ENCODE results near the gene SIT1. TPM values are rescaled to one million over a fixed set of nuclear protein-coding genes. Genes with fewer than 3 reads are reported as not detected.

Gene SIT1
- total RNA-seq, 1 experiment from 2014 or later = not detected

DNA sequence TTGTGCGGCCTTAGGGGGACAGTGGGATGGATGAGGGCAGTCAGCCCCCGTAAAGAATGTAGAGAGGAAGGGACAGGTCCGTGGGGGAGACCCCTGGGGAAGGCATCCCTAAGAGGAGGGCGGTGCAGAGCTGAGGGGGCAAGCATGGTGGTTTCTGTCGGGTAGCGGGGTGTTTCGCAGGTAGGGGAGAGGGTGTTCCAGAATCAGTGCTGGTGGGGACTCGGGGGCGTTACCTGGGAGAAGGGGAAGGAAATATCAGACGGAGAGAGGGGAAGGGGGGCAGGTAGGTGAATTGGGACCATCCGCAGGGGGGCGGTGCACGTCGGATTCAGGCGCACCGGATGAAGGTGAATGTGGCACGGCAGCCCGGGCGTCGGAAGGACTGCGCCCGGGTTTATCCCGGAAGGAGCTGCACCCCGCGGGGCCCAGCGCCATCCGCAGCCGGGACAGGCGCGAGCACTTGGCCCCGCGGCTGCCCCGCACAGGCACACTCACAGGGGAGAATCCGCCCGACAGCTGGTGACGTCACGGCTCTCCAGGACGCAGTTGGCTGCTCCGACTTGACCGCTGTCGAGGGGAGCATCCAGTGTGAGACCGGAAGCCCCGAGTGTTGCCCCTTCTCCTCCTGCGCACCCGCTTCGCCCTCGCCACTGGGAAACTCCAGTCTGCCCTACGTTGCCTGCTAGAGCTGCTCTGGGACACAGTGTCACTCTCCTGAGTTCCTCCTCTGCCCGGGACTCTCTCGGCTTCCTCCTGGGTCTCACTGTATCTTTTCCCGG lies 33.9 kb downstream of the SIT1 start:
- no peaks in the 10 kb centered on the region for H3K4me1 ChIP-seq (ENCODE audit: control insufficient read depth, insufficient read depth, low read length)
- POLR2A ChIA-PET = no interaction called here
- CTCF ChIA-PET = no interaction called here
- peaks cover 5% of the 10 kb centered on the region; the same call in 1 of the 2 replicates for H3K27me3 ChIP-seq (ENCODE audit: control insufficient read depth, insufficient read depth, low read length)
- H3K36me3 ChIP-seq (ENCODE audit: control insufficient read depth, insufficient read depth, low read length) = no peaks in the 10 kb centered on the region
- in situ Hi-C loops (cut with HindIII; ENCODE audit: low pct_unique_long_range_greater_than_20kb, low sequenced_read_pairs) = no loop called here
- intact Hi-C loops (cut with micrococcal nuclease; ENCODE audit: unreplicated experiment) = no loop called here
- no peaks in the 10 kb centered on the region for H3K9me3 ChIP-seq (ENCODE audit: control insufficient read depth, insufficient read depth, low read depth, low read length)
- DNase-seq (ENCODE audit: low read depth, low spot score) = no peak
- TF ChIP-seq, protein P1, sequence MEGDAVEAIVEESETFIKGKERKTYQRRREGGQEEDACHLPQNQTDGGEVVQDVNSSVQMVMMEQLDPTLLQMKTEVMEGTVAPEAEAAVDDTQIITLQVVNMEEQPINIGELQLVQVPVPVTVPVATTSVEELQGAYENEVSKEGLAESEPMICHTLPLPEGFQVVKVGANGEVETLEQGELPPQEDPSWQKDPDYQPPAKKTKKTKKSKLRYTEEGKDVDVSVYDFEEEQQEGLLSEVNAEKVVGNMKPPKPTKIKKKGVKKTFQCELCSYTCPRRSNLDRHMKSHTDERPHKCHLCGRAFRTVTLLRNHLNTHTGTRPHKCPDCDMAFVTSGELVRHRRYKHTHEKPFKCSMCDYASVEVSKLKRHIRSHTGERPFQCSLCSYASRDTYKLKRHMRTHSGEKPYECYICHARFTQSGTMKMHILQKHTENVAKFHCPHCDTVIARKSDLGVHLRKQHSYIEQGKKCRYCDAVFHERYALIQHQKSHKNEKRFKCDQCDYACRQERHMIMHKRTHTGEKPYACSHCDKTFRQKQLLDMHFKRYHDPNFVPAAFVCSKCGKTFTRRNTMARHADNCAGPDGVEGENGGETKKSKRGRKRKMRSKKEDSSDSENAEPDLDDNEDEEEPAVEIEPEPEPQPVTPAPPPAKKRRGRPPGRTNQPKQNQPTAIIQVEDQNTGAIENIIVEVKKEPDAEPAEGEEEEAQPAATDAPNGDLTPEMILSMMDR (IDR thresholded peaks at IDR 0.05) = no peak; the same call in 1 of the 2 replicates
- TF ChIP-seq, protein P2, sequence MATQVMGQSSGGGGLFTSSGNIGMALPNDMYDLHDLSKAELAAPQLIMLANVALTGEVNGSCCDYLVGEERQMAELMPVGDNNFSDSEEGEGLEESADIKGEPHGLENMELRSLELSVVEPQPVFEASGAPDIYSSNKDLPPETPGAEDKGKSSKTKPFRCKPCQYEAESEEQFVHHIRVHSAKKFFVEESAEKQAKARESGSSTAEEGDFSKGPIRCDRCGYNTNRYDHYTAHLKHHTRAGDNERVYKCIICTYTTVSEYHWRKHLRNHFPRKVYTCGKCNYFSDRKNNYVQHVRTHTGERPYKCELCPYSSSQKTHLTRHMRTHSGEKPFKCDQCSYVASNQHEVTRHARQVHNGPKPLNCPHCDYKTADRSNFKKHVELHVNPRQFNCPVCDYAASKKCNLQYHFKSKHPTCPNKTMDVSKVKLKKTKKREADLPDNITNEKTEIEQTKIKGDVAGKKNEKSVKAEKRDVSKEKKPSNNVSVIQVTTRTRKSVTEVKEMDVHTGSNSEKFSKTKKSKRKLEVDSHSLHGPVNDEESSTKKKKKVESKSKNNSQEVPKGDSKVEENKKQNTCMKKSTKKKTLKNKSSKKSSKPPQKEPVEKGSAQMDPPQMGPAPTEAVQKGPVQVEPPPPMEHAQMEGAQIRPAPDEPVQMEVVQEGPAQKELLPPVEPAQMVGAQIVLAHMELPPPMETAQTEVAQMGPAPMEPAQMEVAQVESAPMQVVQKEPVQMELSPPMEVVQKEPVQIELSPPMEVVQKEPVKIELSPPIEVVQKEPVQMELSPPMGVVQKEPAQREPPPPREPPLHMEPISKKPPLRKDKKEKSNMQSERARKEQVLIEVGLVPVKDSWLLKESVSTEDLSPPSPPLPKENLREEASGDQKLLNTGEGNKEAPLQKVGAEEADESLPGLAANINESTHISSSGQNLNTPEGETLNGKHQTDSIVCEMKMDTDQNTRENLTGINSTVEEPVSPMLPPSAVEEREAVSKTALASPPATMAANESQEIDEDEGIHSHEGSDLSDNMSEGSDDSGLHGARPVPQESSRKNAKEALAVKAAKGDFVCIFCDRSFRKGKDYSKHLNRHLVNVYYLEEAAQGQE (IDR thresholded peaks at IDR 0.05; ENCODE audit: insufficient read depth in 1 of 2, low read depth in 2 of 2, low read length in 1 of 2) = no peak
- TF ChIP-seq POLR2AphosphoS5 (IDR thresholded peaks at IDR 0.05; ENCODE audit: low read depth, low read length) (no peak), SIN3A (IDR thresholded peaks at IDR 0.05; ENCODE audit: borderline replicate concordance, insufficient read depth, low read depth, low read length) (no peak), TCF7L2 (IDR thresholded peaks at IDR 0.05; ENCODE audit: low read depth, low read length) (no peak)
- H3K4me3 ChIP-seq (ENCODE audit: low read depth in 2 of 2, low read length in 2 of 2) = peak overlapping the region; percentile 4 to 35; a peak in 3 of 4 replicates
- peak; percentile 58 for ATAC-seq
- no peak overlapping the region for H3K27ac ChIP-seq (ENCODE audit: low read length)
- BruUV-seq (replicated peaks) = no TSS peak

DNA sequence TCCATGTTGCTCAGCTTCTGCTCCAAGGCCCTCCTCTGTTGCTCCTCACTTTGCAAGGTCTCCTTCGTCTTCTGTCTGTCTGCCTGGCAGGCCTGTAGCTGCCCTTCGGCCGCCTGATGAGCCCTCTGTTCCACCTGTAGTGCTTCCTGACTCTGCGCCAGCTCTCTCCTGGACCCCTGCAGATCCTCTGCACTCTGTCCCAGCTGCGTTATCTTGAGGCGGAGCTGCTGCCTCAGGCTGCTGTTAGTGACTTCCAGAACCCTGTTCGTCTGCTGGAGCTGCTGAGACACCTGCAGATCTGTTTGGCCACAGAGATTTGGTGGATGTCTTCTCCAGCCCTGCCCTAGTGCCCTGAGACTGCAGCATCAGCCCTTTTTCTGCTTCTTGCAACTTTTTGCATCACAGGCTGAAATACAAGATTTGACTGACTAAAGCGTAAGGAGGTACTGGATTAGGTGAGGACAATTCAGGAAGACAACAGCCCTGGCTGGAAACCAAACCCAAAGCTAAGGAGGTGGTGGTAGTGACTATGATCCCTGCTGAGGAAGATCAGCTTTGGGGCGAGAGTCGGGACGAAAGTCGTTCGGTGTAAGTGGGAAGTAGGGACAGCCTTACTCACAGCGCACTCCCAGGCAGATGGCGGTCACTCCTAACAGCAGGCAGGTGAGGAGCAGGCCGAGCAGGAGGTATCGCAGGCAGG lies 34.6 kb downstream of the SIT1 start:
- no peak overlapping the region for H3K4me3 ChIP-seq (ENCODE audit: low read depth in 2 of 2, low read length in 2 of 2)
- in situ Hi-C loops (cut with HindIII; ENCODE audit: low pct_unique_long_range_greater_than_20kb, low sequenced_read_pairs) = no loop called here
- CTCF ChIA-PET = no interaction called here

More for the DNA sequence above, 34.6 kb downstream of the SIT1 start:
- TF ChIP-seq, protein P2 (IDR thresholded peaks at IDR 0.05; ENCODE audit: insufficient read depth in 1 of 2, low read depth in 2 of 2, low read length in 1 of 2) = no peak
- no peak for TF ChIP-seq SIN3A (IDR thresholded peaks at IDR 0.05; ENCODE audit: borderline replicate concordance, insufficient read depth, low read depth, low read length)
- TF ChIP-seq POLR2AphosphoS5 (IDR thresholded peaks at IDR 0.05; ENCODE audit: low read depth, low read length) = no peak
- no peak for TF ChIP-seq TCF7L2 (IDR thresholded peaks at IDR 0.05; ENCODE audit: low read depth, low read length)
- TF ChIP-seq, protein P1 (IDR thresholded peaks at IDR 0.05) = no peak
- DNase-seq (ENCODE audit: low read depth, low spot score) (no peak), ATAC-seq (0 out of 2 replicates have a peak, but pooled peaks have one; percentile 18)
- no TSS peak for BruUV-seq (replicated peaks)
- Histone ChIP-seq H3K9me3 (ENCODE audit: control insufficient read depth, insufficient read depth, low read depth, low read length) (no peaks in the 10 kb centered on the region), H3K4me1 (ENCODE audit: control insufficient read depth, insufficient read depth, low read length) (no peaks in the 10 kb centered on the region), H3K27ac (ENCODE audit: low read length) (no peak overlapping the region), H3K36me3 (ENCODE audit: control insufficient read depth, insufficient read depth, low read length) (no peaks in the 10 kb centered on the region), H3K27me3 (ENCODE audit: control insufficient read depth, insufficient read depth, low read length) (peaks cover 5% of the 10 kb centered on the region; the same call in 1 of the 2 replicates)
- intact Hi-C loops (cut with micrococcal nuclease; ENCODE audit: unreplicated experiment) = no loop called here
- POLR2A ChIA-PET = no interaction called here

All from Panc1 (cell line).